ENCODE data around the gene PCBD2. TPM values are rescaled to one million over a fixed set of nuclear protein-coding genes. Genes with fewer than 3 reads are reported as not detected.
"Not testable (repeated sequence)": the region's sequence is repeated elsewhere in the genome, so short reads cannot be mapped to it uniquely, and the experiment has no call there.

PCBD2 gene
- total RNA-seq, 4 donors from 2014 or later: 16.9 to 21.7 (median 20.8) TPM

DNA sequence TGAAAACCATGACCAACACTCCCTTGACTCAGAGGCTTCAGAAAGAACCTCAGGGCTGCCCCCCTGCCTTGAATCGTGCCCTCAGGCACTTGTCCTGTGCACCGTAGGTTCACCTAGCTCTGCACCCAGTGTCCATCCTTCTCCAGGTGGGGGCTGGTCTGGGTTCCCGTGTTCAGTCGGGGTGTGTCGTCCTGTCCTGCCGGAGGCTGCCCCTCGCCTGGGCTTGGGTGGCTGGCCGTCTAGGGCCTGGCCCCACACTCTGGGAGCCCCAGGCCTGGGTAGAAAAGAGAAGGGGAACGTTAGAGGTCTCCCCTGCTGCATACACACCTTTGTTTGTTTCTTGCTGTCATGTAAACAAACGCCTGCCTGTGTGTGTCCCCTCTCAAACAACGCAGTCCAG lies 92.1 kb downstream of the PCBD2 start:
- no peak for ATAC-seq
- intact Hi-C loops (cut with DNase I; ENCODE audit: low total_unique reads): no loop called here
- Histone ChIP-seq H3K27ac (no peak overlapping the region), H3K27me3 (no peaks in the 10 kb centered on the region), H3K36me3 (no peaks in the 10 kb centered on the region), H3K4me1 (peaks cover 0 to 4% of the 10 kb centered on the region in 2 donors), H3K4me3 (no peak overlapping the region), H3K9me3 (no peaks in the 10 kb centered on the region)
- TF ChIP-seq, protein P1, sequence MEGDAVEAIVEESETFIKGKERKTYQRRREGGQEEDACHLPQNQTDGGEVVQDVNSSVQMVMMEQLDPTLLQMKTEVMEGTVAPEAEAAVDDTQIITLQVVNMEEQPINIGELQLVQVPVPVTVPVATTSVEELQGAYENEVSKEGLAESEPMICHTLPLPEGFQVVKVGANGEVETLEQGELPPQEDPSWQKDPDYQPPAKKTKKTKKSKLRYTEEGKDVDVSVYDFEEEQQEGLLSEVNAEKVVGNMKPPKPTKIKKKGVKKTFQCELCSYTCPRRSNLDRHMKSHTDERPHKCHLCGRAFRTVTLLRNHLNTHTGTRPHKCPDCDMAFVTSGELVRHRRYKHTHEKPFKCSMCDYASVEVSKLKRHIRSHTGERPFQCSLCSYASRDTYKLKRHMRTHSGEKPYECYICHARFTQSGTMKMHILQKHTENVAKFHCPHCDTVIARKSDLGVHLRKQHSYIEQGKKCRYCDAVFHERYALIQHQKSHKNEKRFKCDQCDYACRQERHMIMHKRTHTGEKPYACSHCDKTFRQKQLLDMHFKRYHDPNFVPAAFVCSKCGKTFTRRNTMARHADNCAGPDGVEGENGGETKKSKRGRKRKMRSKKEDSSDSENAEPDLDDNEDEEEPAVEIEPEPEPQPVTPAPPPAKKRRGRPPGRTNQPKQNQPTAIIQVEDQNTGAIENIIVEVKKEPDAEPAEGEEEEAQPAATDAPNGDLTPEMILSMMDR (IDR thresholded peaks at IDR 0.05 in 4 of 5, conservative IDR thresholded peaks at IDR 0.05 in 1 of 5): no peak
- no peak for TF ChIP-seq POLR2A (IDR thresholded peaks at IDR 0.05)
- in situ Hi-C loops (cut with MboI; ENCODE audit: low sequenced_read_pairs in 4 of 4): no loop called here
- DNase-seq: no peak

DNA sequence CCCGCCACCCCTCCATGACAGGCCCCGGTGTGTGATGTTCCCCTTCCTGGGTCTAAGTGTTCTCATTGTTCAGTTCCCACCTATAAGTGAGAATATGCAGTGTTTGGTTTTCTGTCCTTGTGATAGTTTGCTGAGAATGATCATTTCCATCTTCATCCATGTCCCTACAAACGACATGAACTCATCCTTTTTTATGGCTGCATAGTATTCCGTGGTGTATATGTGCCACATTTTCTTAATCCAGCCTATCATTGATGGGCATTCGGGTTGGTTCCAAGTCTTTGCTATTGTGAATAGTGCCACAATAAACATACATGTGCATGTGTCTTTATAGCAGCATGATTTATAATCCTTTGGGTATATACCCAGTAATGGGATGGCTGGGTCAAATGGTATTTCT lies 93.1 kb downstream of the PCBD2 start:
- intact Hi-C loops (cut with DNase I; ENCODE audit: low total_unique reads); H3K27ac ChIP-seq; H3K27me3 ChIP-seq; DNase-seq; H3K9me3 ChIP-seq; ATAC-seq; H3K4me1 ChIP-seq; H3K4me3 ChIP-seq; in situ Hi-C loops (cut with MboI; ENCODE audit: low sequenced_read_pairs in 4 of 4); H3K36me3 ChIP-seq: not testable (repeated sequence)

DNA sequence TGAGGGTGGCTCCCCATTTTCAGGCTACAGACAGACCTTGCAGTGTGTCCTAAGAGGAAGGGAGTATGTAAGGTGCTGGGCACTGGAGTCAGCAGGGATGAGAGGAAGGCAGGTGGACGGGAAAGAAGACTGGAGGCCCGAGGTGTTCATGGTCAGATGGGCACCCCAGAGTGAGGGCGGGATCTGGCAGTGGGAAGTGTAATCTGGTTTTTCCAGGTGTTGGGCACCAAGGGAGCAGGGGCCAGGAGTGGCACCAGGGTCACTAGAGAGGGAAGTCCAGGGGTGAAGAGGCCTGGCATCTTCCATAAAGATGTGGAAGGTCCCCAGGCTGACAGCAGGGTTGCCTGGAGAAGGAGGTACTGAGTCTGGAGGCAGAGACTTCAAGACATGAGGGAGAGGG lies 99.4 kb downstream of the PCBD2 start:
- no peak for TF ChIP-seq POLR2A (IDR thresholded peaks at IDR 0.05)
- TF ChIP-seq, protein P1 (IDR thresholded peaks at IDR 0.05 in 4 of 5, conservative IDR thresholded peaks at IDR 0.05 in 1 of 5): no peak

DNA sequence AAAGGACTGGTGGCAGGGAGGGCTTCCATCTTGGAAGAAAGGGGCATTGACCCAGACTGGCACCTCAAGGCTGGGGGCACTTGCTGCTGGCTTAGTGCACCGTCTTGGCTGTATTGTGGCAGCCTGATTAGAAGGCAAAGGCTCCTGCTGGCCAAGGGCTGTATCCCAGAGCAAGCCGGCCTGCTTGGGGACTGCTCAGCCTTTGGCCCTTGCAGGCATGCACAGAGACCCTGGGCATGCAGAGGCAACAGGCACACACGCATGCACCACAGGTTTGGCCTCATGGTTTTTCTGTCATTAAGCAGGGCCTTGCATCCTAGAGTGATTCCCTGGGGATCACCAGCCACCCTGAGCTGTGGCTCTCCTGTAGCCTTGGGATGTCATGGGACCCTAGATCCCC lies 100.1 kb downstream of the PCBD2 start:
- Histone ChIP-seq H3K4me3 (no peak overlapping the region), H3K36me3 (no peaks in the 10 kb centered on the region), H3K27ac (no peak overlapping the region), H3K9me3 (no peaks in the 10 kb centered on the region), H3K27me3 (no peaks in the 10 kb centered on the region), H3K4me1 (no peaks in the 10 kb centered on the region)
- in situ Hi-C loops (cut with MboI; ENCODE audit: low sequenced_read_pairs in 4 of 4) (loop anchor here in 1 of 4 donors (25.0 kb wide), 1 partner anchor 182 kb away; no protein-coding TSS in a partner anchor), intact Hi-C loops (cut with DNase I; ENCODE audit: low total_unique reads) (no loop called here)
- ATAC-seq: no peak
- no peak for TF ChIP-seq POLR2A (IDR thresholded peaks at IDR 0.05)
- TF ChIP-seq, protein P1 (IDR thresholded peaks at IDR 0.05 in 4 of 5, conservative IDR thresholded peaks at IDR 0.05 in 1 of 5): no peak
- no peak for DNase-seq

More for the DNA sequence above, 99.4 kb downstream of the PCBD2 start:
- Histone ChIP-seq H3K36me3 (no peaks in the 10 kb centered on the region), H3K9me3 (no peaks in the 10 kb centered on the region), H3K4me3 (no peak overlapping the region), H3K27me3 (no peaks in the 10 kb centered on the region), H3K27ac (no peak overlapping the region), H3K4me1 (no peaks in the 10 kb centered on the region)
- no peak for DNase-seq
- ATAC-seq: no peak
- intact Hi-C loops (cut with DNase I; ENCODE audit: low total_unique reads) (no loop called here), in situ Hi-C loops (cut with MboI; ENCODE audit: low sequenced_read_pairs in 4 of 4) (loop anchor here in 1 of 4 donors (25.0 kb wide), 1 partner anchor 183 kb away; no protein-coding TSS in a partner anchor)

DNA sequence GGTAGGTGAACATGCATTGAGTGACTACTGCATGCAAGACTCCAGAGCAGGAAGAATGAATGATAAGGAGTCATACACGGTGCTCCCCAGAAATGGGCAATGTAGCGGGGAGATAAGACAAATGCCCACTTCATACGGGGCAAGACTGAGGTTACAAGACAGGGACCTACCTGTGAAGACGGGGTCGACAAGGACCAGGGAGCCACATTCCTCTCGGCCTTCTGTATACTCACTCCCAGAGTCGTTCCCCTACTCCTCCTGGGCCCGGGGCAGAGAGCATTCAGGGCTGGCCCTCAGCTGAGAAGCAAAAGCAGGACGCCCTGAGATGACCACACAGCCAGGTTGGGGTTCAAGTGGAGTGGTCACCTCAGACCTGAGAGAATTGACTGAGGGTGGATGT lies 102.4 kb downstream of the PCBD2 start:
- Histone ChIP-seq H3K4me1 (no peaks in the 10 kb centered on the region), H3K36me3 (no peaks in the 10 kb centered on the region), H3K4me3 (no peak overlapping the region), H3K9me3 (no peaks in the 10 kb centered on the region), H3K27ac (no peak overlapping the region), H3K27me3 (no peaks in the 10 kb centered on the region)
- intact Hi-C loops (cut with DNase I; ENCODE audit: low total_unique reads): no loop called here
- no peak for ATAC-seq
- no peak for DNase-seq
- TF ChIP-seq, protein P1 (IDR thresholded peaks at IDR 0.05 in 4 of 5, conservative IDR thresholded peaks at IDR 0.05 in 1 of 5): no peak
- TF ChIP-seq POLR2A (IDR thresholded peaks at IDR 0.05): no peak
- in situ Hi-C loops (cut with MboI; ENCODE audit: low sequenced_read_pairs in 4 of 4): loop anchor here in 1 of 4 donors (25.0 kb wide), 1 partner anchor 180 kb away; no protein-coding TSS in a partner anchor
